Mammary epithelial cell (primary cell): ENCODE data around the gene SEPTIN2.

Source experiments
- EZH2 ChIP-seq: IDR thresholded peaks from 2 replicates; pipeline ENCODE4 v1.6.1; 2012; ENCODE audit warnings: low read length, inconsistent platforms, borderline replicate concordance
- TF ChIP-seq, protein P1 (sequence below), 2 donors: IDR thresholded peaks in 1 of 2; conservative IDR thresholded peaks in 1 of 2; 2 replicates each; pipeline ENCODE4 v1.5.1; 2011 to 2012; ENCODE audit warnings: inconsistent platforms in 2 of 2, low read length in 2 of 2, mild to moderate bottlenecking in 2 of 2, control low read depth in 1 of 2, low read depth in 1 of 2; ENCODE audit not compliant: insufficient read depth in 1 of 2; ENCODE audit errors: extremely low read depth in 1 of 2

DNA sequence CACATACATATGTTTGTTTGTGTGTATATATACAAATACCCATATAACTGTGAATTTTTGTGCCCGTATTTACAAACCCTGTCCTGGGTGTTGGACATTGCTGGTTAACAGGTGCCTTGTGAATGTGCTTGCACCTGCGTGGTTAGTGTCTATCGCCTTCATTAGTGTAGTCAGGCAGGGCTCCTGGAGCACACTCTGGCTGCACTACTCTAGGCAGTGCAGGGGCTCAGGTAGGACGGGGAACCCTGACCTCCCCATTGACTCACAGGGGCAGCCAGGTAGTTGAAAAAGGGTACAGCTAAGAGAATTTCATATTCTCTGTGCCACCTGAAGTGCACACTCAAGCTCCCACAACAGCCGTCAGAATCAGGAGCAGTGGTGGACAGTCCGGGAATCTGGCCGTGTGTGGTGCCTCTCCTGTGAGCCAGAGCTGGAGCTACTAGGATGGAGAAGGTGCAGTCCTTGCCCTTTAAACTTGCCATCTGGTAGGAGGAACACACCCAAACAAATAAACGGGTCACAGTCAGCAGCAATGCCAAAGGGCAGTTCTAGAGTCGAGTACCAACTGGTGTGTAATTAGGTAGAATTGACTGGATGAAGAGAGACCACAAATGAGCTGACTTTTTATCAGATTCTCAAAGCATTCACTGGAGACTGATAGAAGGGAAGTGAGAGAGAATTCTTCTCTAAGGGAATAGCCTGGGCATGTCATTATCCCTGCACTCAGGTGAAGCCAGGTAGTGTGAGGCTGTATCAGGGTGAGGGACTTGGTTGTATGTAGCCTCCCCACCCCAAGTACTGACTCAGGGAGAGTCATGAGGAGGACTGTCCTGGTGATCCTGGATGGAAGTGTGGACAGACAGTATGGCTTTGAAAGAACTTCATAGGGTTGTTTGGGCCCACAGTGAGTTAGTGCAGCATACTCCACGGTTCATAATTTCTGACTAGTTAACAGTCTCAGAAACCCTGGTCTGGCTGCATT lies 84.5 kb downstream of the SEPTIN2 start:
- TF ChIP-seq, protein P1, sequence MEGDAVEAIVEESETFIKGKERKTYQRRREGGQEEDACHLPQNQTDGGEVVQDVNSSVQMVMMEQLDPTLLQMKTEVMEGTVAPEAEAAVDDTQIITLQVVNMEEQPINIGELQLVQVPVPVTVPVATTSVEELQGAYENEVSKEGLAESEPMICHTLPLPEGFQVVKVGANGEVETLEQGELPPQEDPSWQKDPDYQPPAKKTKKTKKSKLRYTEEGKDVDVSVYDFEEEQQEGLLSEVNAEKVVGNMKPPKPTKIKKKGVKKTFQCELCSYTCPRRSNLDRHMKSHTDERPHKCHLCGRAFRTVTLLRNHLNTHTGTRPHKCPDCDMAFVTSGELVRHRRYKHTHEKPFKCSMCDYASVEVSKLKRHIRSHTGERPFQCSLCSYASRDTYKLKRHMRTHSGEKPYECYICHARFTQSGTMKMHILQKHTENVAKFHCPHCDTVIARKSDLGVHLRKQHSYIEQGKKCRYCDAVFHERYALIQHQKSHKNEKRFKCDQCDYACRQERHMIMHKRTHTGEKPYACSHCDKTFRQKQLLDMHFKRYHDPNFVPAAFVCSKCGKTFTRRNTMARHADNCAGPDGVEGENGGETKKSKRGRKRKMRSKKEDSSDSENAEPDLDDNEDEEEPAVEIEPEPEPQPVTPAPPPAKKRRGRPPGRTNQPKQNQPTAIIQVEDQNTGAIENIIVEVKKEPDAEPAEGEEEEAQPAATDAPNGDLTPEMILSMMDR (conservative IDR thresholded peaks at IDR 0.05 in 1 of 2, IDR thresholded peaks at IDR 0.05 in 1 of 2; ENCODE audit: extremely low read depth in 1 of 2, insufficient read depth in 1 of 2, low read depth in 1 of 2, low read length in 2 of 2), result no peak
- TF ChIP-seq EZH2, result no peak
